Epithelial cell of umbilical artery (primary cell): Measurements from ENCODE around the gene HPCAL1. TPM values are rescaled to one million over a fixed set of nuclear protein-coding genes. Genes with fewer than 3 reads are reported as not detected.

Experiments used
- total RNA-seq: library from RNA; depleted of rRNA; stranded (reverse); fragments of >200 nt; gene quantifications from 2 replicates; pipeline ENCODE4 v1.2.3, GENCODE V29; 2014

Gene HPCAL1
- 38.7 and 50.0 TPM in 2 replicates for total RNA-seq

DNA sequence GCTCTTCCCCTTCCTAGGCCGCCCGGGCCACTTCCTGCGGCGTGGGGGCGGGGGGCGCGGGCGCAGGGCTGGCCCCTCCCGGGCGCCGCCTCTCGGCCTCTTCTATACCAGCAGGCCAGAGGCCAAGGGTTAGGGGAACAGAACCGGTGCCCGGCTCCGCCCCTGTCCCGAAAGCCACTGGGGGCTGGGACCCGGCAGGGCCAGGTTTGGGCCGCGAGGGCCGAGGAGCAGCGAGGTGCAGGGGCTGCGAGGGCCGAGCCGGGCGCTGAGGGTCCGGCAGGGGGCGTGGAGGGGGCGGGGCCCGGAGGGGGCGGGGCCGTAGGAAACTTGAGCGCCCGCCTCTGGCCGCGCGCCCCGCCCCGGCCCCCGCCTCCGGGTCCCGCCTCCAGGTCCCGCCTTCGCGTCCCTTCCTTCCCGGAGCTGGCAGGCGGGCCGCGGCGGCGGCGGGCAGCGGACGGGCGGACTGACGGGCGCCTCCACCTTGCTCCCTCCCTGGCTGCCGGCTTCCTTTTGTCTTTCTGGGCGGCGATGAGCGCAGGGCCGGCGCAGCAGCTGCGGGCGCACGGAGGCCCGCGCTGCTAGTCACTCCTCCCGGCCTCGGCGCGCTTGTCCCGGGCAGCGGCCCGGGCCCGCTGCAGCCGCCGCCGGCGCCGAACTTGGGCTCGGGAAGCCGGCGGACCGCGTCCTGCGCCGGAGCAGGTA lies at the start of gene HPCAL1:
Gene HPCAL1 (plus strand): TSS at position 426 of the 702 bp plus-strand sequence. CDS start 116,854 bp downstream, outside the sequence.

GRCh38 chr2:10447895-10448575 lies 145.3 kb downstream of the HPCAL1 start, which contains the start of gene ODC1:
TSS of gene ODC1 (minus strand) at chr2:10448327. CDS start at chr2:10445032, 3,295 bp downstream.

Other genes with a start within 250 kb of the HPCAL1 start
- not detected in 2 replicates for gene CYS1, start 222.5 kb upstream of the HPCAL1 start, total RNA-seq
- gene RRM2, start 180.2 kb upstream of the HPCAL1 start, total RNA-seq, result 56.2 and 63.5 TPM in 2 replicates
- gene ODC1, start 145.4 kb downstream of the HPCAL1 start, total RNA-seq, result 218 and 221 TPM in 2 replicates